HCT116 (cell line): Measurements from ENCODE around the gene CMTM2. TPM values are rescaled to one million over a fixed set of nuclear protein-coding genes. Genes with fewer than 3 reads are reported as not detected.

Source experiments
- ATAC-seq: fragments of 200-7000 bp; cut with Tn5 transposase; 2 replicates; pipeline ENCODE4 v1.9.1; 2020; ENCODE audit warnings: mild to moderate bottlenecking, moderate library complexity
- BruUV-seq: library from RNA; stranded (reverse); fragments of 400-500 nt; replicated peaks from 2 replicates; lab custom pipeline; 2021; lab: Mats Ljungman, UMichigan
- CTCF ChIA-PET: fragments of 300-600 bp; sonication (Branson Sonifier 250); formaldehyde crosslinking; loops from one replicate; lab custom pipeline; 2021; ENCODE audit warnings: antibody characterized with exemption; lab: Charles Lee
- POLR2A ChIA-PET: fragments of 300-600, 350-600 bp; sonication (Branson Sonifier 250); formaldehyde crosslinking; loops from one replicate; lab custom pipeline; 2021; ENCODE audit warnings: antibody characterized with exemption; lab: Charles Lee
- RAD21 ChIA-PET, 2 experiments: fragments of 300-600 bp; sonication (Branson Sonifier 250); formaldehyde crosslinking; loops; one replicate each; lab custom pipeline; 2023; ENCODE audit warnings: low total read pairs in 2 of 2; ENCODE audit not compliant: uncharacterized antibody in 2 of 2, unreplicated experiment in 2 of 2, low non-redundant PET in 1 of 2; lab: Charles Lee
- DNase-seq: peaks from one replicate; pipeline ENCODE4 v3.0.0-alpha.2; 2010; ENCODE audit warnings: low read depth, low spot score
- H2AFZ ChIP-seq: fragments of 200-600 bp; shearing (Covaris generic), sonication (generic); 2 replicates; pipeline ENCODE4 v1.6.1; 2017; ENCODE audit warnings: low read depth, mixed run types, mixed read lengths, antibody characterized with exemption, low read length; ENCODE audit not compliant: poor library complexity, severe bottlenecking
- H3K27ac ChIP-seq: 2 replicates; pipeline ENCODE4 v1.5.1; 2012; ENCODE audit warnings: low read depth, low read length
- H3K27me3 ChIP-seq: fragments of 200-600 bp; sonication (generic); 2 replicates; pipeline ENCODE4 v1.6.1; 2016; ENCODE audit warnings: mixed run types, low read length, mixed read lengths; ENCODE audit not compliant: insufficient read depth
- H3K36me3 ChIP-seq, 2 experiments: fragments of 200-500 bp in 1 of 2; fragments of 200-600 bp in 1 of 2; sonication (Bioruptor generic) in 1 of 2; sonication (generic) in 1 of 2; 2 replicates each; pipeline versions ENCODE4 v1.5.1 to v1.6.1; 2014 to 2016; ENCODE audit warnings: low read length in 2 of 2, inconsistent platforms in 1 of 2, mixed read lengths in 1 of 2, mixed run types in 1 of 2; ENCODE audit not compliant: insufficient read depth in 2 of 2, control insufficient read depth in 1 of 2
- H3K4me1 ChIP-seq, 2 experiments: fragments of 200-600 bp in 1 of 2; sonication (generic) in 1 of 2; 2 replicates each; pipeline versions ENCODE4 v1.5.1 to v1.6.1; 2012 to 2017; ENCODE audit warnings: low read length in 2 of 2, inconsistent platforms in 1 of 2, mild to moderate bottlenecking in 1 of 2, mixed read lengths in 1 of 2, mixed run types in 1 of 2, moderate library complexity in 1 of 2; ENCODE audit not compliant: insufficient read depth in 2 of 2, control insufficient read depth in 1 of 2
- H3K4me2 ChIP-seq: fragments of 200-600 bp; sonication (generic); 2 replicates; pipeline ENCODE4 v1.6.1; 2017; ENCODE audit warnings: mixed run types, low read length, mixed read lengths
- H3K4me3 ChIP-seq, 2 experiments: fragments of 200-600 bp in 1 of 2; sonication (generic) in 1 of 2; replicated peaks in 1 of 2; 2 replicates each; pipeline ENCODE4 v1.5.1; 2011 to 2016; ENCODE audit warnings: low read length in 2 of 2, control low read depth in 1 of 2, low read depth in 1 of 2, mild to moderate bottlenecking in 1 of 2, mixed read lengths in 1 of 2, mixed run types in 1 of 2
- H3K79me2 ChIP-seq: fragments of 200-600 bp; sonication (generic); 2 replicates; pipeline ENCODE4 v1.6.1; 2017; ENCODE audit warnings: mild to moderate bottlenecking, mixed run types, low read length, moderate library complexity, mixed read lengths; ENCODE audit not compliant: insufficient read depth
- H3K9ac ChIP-seq: fragments of 200-600 bp; sonication (generic); 2 replicates; pipeline ENCODE4 v1.6.1; 2016; ENCODE audit warnings: low read length, mixed read lengths
- H3K9me2 ChIP-seq: fragments of 200-600 bp; sonication (generic), shearing (Covaris generic); 2 replicates; pipeline ENCODE4 v1.6.1; 2017; ENCODE audit warnings: mixed run types, mild to moderate bottlenecking, moderate library complexity; ENCODE audit not compliant: insufficient read depth
- H3K9me3 ChIP-seq, 2 experiments: fragments of 200-500 bp in 1 of 2; fragments of 200-600 bp in 1 of 2; sonication (Bioruptor generic) in 1 of 2; sonication (generic) in 1 of 2; 2 replicates each; pipeline ENCODE4 v1.6.1; 2014 to 2017; ENCODE audit warnings: low read length in 2 of 2, mixed read lengths in 2 of 2, inconsistent platforms in 1 of 2, low read depth in 1 of 2, mild to moderate bottlenecking in 1 of 2, mixed run types in 1 of 2, moderate library complexity in 1 of 2; ENCODE audit not compliant: control insufficient read depth in 1 of 2, insufficient read depth in 1 of 2
- H4K20me1 ChIP-seq: fragments of 200-600 bp; sonication (generic), shearing (Covaris generic); 2 replicates; pipeline ENCODE4 v1.6.1; 2017; ENCODE audit warnings: mixed run types, mild to moderate bottlenecking, moderate library complexity; ENCODE audit not compliant: insufficient read depth
- ATF3 ChIP-seq: IDR thresholded peaks from 2 replicates; pipeline ENCODE4 v1.6.1; 2012
- CBX3 ChIP-seq: IDR thresholded peaks from 2 replicates; pipeline ENCODE4 v1.6.1; 2012; ENCODE audit warnings: low read depth
- CEBPB ChIP-seq: IDR thresholded peaks from 2 replicates; pipeline ENCODE4 v1.6.1; 2012; ENCODE audit warnings: low read depth
- ELF1 ChIP-seq: IDR thresholded peaks from 2 replicates; pipeline ENCODE4 v1.6.1; 2012; ENCODE audit warnings: low read depth, borderline replicate concordance
- EZH2 ChIP-seq: fragments of 200-600 bp; sonication (generic); IDR thresholded peaks from 2 replicates; pipeline ENCODE4 v1.6.1; 2017; ENCODE audit warnings: antibody characterized with exemption, mixed run types
- FOSL1 ChIP-seq: IDR thresholded peaks from 2 replicates; pipeline ENCODE4 v1.6.1; 2012; ENCODE audit warnings: low read depth
- JUND ChIP-seq: IDR thresholded peaks from 2 replicates; pipeline ENCODE4 v1.6.1; 2012
- POLR2A ChIP-seq: IDR thresholded peaks from 2 replicates; pipeline ENCODE4 v1.7.0; 2011; ENCODE audit warnings: borderline replicate concordance; ENCODE audit not compliant: insufficient read depth, insufficient read length; ENCODE audit errors: extremely low read depth
- POLR2AphosphoS5 ChIP-seq: IDR thresholded peaks from 2 replicates; pipeline ENCODE4 v1.6.1; 2011; ENCODE audit warnings: mild to moderate bottlenecking, low read depth, low read length, moderate library complexity
- RAD21 ChIP-seq: IDR thresholded peaks from 2 replicates; pipeline ENCODE4 v1.6.1; 2012; ENCODE audit warnings: low read depth, mild to moderate bottlenecking
- SIN3A ChIP-seq: IDR thresholded peaks from 2 replicates; pipeline ENCODE4 v1.6.1; 2012; ENCODE audit warnings: low read depth
- SP1 ChIP-seq: IDR thresholded peaks from 2 replicates; pipeline ENCODE4 v1.6.1; 2012; ENCODE audit warnings: low read depth
- SRF ChIP-seq: IDR thresholded peaks from 2 replicates; pipeline ENCODE4 v1.6.1; 2012; ENCODE audit warnings: low read depth
- TCF7L2 ChIP-seq: IDR thresholded peaks from 2 replicates; pipeline ENCODE4 v1.7.0; 2011; ENCODE audit warnings: borderline replicate concordance, inconsistent platforms; ENCODE audit not compliant: insufficient read depth, insufficient read length; ENCODE audit errors: extremely low read depth
- YY1 ChIP-seq: IDR thresholded peaks from 2 replicates; pipeline ENCODE4 v1.6.1; 2011; ENCODE audit warnings: low read length, low read depth, moderate library complexity, mild to moderate bottlenecking; ENCODE audit not compliant: insufficient replicate concordance; ENCODE audit errors: extremely low read depth
- ZBTB33 ChIP-seq: IDR thresholded peaks from 2 replicates; pipeline ENCODE4 v1.6.1; 2011; ENCODE audit warnings: mild to moderate bottlenecking, low read length, moderate library complexity; ENCODE audit not compliant: insufficient replicate concordance; ENCODE audit errors: extremely low read depth
- ZFX ChIP-seq: fragments of 450-650 bp; IDR thresholded peaks from 2 replicates; pipeline ENCODE4 v1.6.1; 2017
- intact Hi-C: fragments of 100-400 bp; cut with micrococcal nuclease; formaldehyde crosslinking; loops from 2 replicates; pipeline ENCODE4 v1.10.0; 2022
- total RNA-seq: library from RNA; stranded (reverse); gene quantifications from one replicate; pipeline ENCODE4 v1.2.1, GENCODE V29; 2021; ENCODE audit not compliant: unreplicated experiment
- TF ChIP-seq, protein P1 (sequence below), 3 experiments: fragments of 200-600 bp in 1 of 3; sonication (generic) in 1 of 3; IDR thresholded peaks in 2 of 3; conservative IDR thresholded peaks in 1 of 3; 2 replicates each; pipeline ENCODE4 v1.5.1; 2012 to 2017; ENCODE audit warnings: low read depth in 2 of 3, low read length in 2 of 3, antibody characterized with exemption in 1 of 3, borderline replicate concordance in 1 of 3, control low read depth in 1 of 3, mild to moderate bottlenecking in 1 of 3, mixed read lengths in 1 of 3, mixed run types in 1 of 3, moderate library complexity in 1 of 3; ENCODE audit not compliant: insufficient read depth in 1 of 3

CMTM2 gene
- total RNA-seq, 1 experiment from 2014 or later = 0.42 TPM

DNA sequence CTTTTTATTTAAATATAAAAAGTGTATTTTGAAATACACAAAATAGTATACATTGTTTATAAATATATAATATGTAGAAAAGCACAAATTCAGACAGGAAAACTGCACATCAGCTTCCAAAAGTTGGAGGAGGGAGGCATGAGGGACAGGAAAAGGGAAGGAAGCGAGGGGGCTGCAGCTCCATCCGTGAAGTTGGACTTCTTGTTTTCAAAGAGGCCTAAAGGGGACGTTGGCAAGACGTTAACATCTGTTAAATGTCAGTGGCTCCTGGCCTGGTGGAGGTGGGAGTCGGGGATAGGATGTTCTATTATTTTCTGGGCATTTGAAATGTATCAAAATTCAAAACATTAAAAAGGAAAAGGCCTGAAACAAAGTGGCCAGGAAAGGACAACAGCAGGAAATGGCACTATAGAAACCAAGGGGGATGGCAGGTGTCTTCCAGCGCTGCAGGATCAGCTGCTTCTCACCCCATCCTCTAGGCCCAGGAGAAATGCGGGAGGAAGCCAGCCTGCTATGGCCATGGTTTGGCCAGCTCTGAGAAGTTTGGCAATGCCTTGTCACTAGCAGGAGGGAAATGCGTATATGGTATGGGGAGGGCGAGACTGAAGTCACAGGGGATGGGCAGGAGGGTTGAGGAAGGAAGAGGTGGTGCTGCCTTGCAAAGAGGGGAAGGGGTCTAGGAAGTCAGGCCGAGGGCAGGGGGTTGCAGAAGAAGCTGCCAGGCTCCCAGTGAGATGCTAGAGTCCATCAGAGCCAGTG lies 6.4 kb downstream of the CMTM2 start (continued):
- no peak for TF ChIP-seq ZBTB33
- no peak for TF ChIP-seq SP1
- TF ChIP-seq SIN3A = no peak
- TF ChIP-seq, protein P1, sequence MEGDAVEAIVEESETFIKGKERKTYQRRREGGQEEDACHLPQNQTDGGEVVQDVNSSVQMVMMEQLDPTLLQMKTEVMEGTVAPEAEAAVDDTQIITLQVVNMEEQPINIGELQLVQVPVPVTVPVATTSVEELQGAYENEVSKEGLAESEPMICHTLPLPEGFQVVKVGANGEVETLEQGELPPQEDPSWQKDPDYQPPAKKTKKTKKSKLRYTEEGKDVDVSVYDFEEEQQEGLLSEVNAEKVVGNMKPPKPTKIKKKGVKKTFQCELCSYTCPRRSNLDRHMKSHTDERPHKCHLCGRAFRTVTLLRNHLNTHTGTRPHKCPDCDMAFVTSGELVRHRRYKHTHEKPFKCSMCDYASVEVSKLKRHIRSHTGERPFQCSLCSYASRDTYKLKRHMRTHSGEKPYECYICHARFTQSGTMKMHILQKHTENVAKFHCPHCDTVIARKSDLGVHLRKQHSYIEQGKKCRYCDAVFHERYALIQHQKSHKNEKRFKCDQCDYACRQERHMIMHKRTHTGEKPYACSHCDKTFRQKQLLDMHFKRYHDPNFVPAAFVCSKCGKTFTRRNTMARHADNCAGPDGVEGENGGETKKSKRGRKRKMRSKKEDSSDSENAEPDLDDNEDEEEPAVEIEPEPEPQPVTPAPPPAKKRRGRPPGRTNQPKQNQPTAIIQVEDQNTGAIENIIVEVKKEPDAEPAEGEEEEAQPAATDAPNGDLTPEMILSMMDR (IDR thresholded peaks at IDR 0.05 in 2 of 3, conservative IDR thresholded peaks at IDR 0.05 in 1 of 3; ENCODE audit: borderline replicate concordance in 1 of 3, insufficient read depth in 1 of 3, low read depth in 2 of 3, low read length in 2 of 3) = no peak

- H4K20me1 ChIP-seq = no peaks in the 10 kb centered on the region
- no peaks in the 10 kb centered on the region for H3K79me2 ChIP-seq
- H2AFZ ChIP-seq = no peak overlapping the region
- POLR2A ChIA-PET = no interaction called here
- DNase-seq = no peak
- no peaks in the 10 kb centered on the region for H3K9me2 ChIP-seq
- no peak overlapping the region for H3K4me2 ChIP-seq
- no peak for ATAC-seq
- intact Hi-C loops = no loop called here
- RAD21 ChIA-PET = no interaction called here
- H3K36me3 ChIP-seq = no peaks in the 10 kb centered on the region
- CTCF ChIA-PET = no interaction called here
- no peak overlapping the region for H3K4me3 ChIP-seq
- no peaks in the 10 kb centered on the region for H3K9me3 ChIP-seq
- BruUV-seq = no TSS peak
- no peaks in the 10 kb centered on the region for H3K27me3 ChIP-seq
- H3K27ac ChIP-seq = no peak overlapping the region
- no peaks in the 10 kb centered on the region for H3K4me1 ChIP-seq
- H3K9ac ChIP-seq = no peak overlapping the region
- TF ChIP-seq JUND = no peak
- TF ChIP-seq YY1 = no peak
- TF ChIP-seq POLR2A = no peak
- no peak for TF ChIP-seq EZH2
- no peak for TF ChIP-seq ELF1
- TF ChIP-seq FOSL1 = no peak
- TF ChIP-seq ATF3 = no peak
- TF ChIP-seq CBX3 = no peak
- TF ChIP-seq ZBTB33 = no peak
- TF ChIP-seq SRF = no peak
- TF ChIP-seq TCF7L2 = no peak
- TF ChIP-seq RAD21 = no peak
- no peak for TF ChIP-seq CEBPB
- TF ChIP-seq ZFX = no peak
- TF ChIP-seq SIN3A = no peak
- TF ChIP-seq POLR2AphosphoS5 = no peak
Observed at GRCh38 chr16:66587881-66588600, 8.8 kb downstream of the CMTM2 start.
